Adipocyte (in vitro differentiated cells): Measurements from ENCODE around the gene TPGS2.
"Not testable (repeated sequence)": the region's sequence is repeated elsewhere in the genome, so short reads cannot be mapped to it uniquely, and the experiment has no call there.

Experiments used
- DNase-seq: peaks from one replicate; pipeline ENCODE4 v3.0.0-alpha.2; 2015; ENCODE audit warnings: low read depth
- H3K27me3 ChIP-seq: replicated peaks from 2 replicates; pipeline ENCODE4 v1.7.0; 2013; ENCODE audit warnings: mild to moderate bottlenecking, low read length, moderate library complexity; ENCODE audit not compliant: control insufficient read depth, insufficient read depth
- H3K36me3 ChIP-seq: 2 replicates; pipeline ENCODE4 v1.7.0; 2013; ENCODE audit warnings: low read length, mild to moderate bottlenecking, moderate library complexity; ENCODE audit not compliant: control insufficient read depth, insufficient read depth, severe bottlenecking
- H3K4me1 ChIP-seq: 2 replicates; pipeline ENCODE4 v1.7.0; 2013; ENCODE audit warnings: mild to moderate bottlenecking, low read length, moderate library complexity; ENCODE audit not compliant: control insufficient read depth, insufficient read depth
- H3K4me3 ChIP-seq: 2 replicates; pipeline ENCODE4 v1.7.0; 2013; ENCODE audit warnings: mild to moderate bottlenecking, low read length, moderate library complexity
- H3K9ac ChIP-seq: 2 replicates; pipeline ENCODE4 v1.7.0; 2013; ENCODE audit warnings: mild to moderate bottlenecking, low read length, moderate library complexity
- H3K9me3 ChIP-seq: 2 replicates; pipeline ENCODE4 v1.7.0; 2013; ENCODE audit warnings: mild to moderate bottlenecking, low read length, moderate library complexity; ENCODE audit not compliant: control insufficient read depth

TPGS2 gene

GRCh38 chr18:36819621-36820020, 9.2 kb downstream of the TPGS2 start:
- Histone ChIP-seq H3K9ac (no peak overlapping the region), H3K36me3 (peaks cover 26% of the 10 kb centered on the region), H3K27me3 (no peaks in the 10 kb centered on the region), H3K4me1 (no peaks in the 10 kb centered on the region), H3K4me3 (no peak overlapping the region), H3K9me3 (no peaks in the 10 kb centered on the region)
- DNase-seq: no peak

GRCh38 chr18:36818652-36819051, 10.2 kb downstream of the TPGS2 start:
- H3K36me3 ChIP-seq: peaks cover 26% of the 10 kb centered on the region
- H3K9ac ChIP-seq: no peak overlapping the region
- peaks cover 3% of the 10 kb centered on the region for H3K4me1 ChIP-seq
- no peaks in the 10 kb centered on the region for H3K9me3 ChIP-seq
- DNase-seq: no peak
- no peak overlapping the region for H3K4me3 ChIP-seq
- no peaks in the 10 kb centered on the region for H3K27me3 ChIP-seq

GRCh38 chr18:36817039-36817438, 11.8 kb downstream of the TPGS2 start:
- no peak for DNase-seq
- Histone ChIP-seq H3K36me3 (peaks cover 26% of the 10 kb centered on the region), H3K27me3 (no peaks in the 10 kb centered on the region), H3K9me3 (no peaks in the 10 kb centered on the region), H3K4me3 (no peak overlapping the region), H3K4me1 (peaks cover 19% of the 10 kb centered on the region), H3K9ac (no peak overlapping the region)

- peaks cover 28% of the 10 kb centered on the region for H3K4me1 ChIP-seq
- H3K4me3 ChIP-seq, H3K27me3 ChIP-seq, DNase-seq, H3K9me3 ChIP-seq, H3K9ac ChIP-seq: not testable (repeated sequence)
- peaks cover 26% of the 10 kb centered on the region for H3K36me3 ChIP-seq
Measured at GRCh38 chr18:36816096-36816495, 12.7 kb downstream of the TPGS2 start.

- no peak for DNase-seq
- H3K36me3 ChIP-seq: peaks cover 26% of the 10 kb centered on the region
Measured at GRCh38 chr18:36814994-36815393, 13.8 kb downstream of the TPGS2 start.

GRCh38 chr18:36813824-36814223, 15.0 kb downstream of the TPGS2 start:
- peaks cover 25% of the 10 kb centered on the region for H3K36me3 ChIP-seq
- no peak overlapping the region for H3K9ac ChIP-seq
- peaks cover 44% of the 10 kb centered on the region for H3K4me1 ChIP-seq
- DNase-seq: no peak
- no peaks in the 10 kb centered on the region for H3K27me3 ChIP-seq
- H3K4me3 ChIP-seq: no peak overlapping the region
- H3K9me3 ChIP-seq: no peaks in the 10 kb centered on the region

More at GRCh38 chr18:36814994-36815393, 13.8 kb downstream of the TPGS2 start:
- Histone ChIP-seq H3K27me3 (no peaks in the 10 kb centered on the region), H3K4me1 (peaks cover 38% of the 10 kb centered on the region), H3K9me3 (no peaks in the 10 kb centered on the region), H3K9ac (no peak overlapping the region), H3K4me3 (no peak overlapping the region)

- DNase-seq: no peak
- H3K9me3 ChIP-seq: no peaks in the 10 kb centered on the region
- peaks cover 48% of the 10 kb centered on the region for H3K4me1 ChIP-seq
- H3K9ac ChIP-seq: no peak overlapping the region
- H3K4me3 ChIP-seq: no peak overlapping the region
- peaks cover 20% of the 10 kb centered on the region for H3K36me3 ChIP-seq
- no peaks in the 10 kb centered on the region for H3K27me3 ChIP-seq
Measured at GRCh38 chr18:36813101-36813775, 15.6 kb downstream of the TPGS2 start.

GRCh38 chr18:36812678-36813077, 16.1 kb downstream of the TPGS2 start:
- Histone ChIP-seq H3K4me3 (no peak overlapping the region), H3K9me3 (no peaks in the 10 kb centered on the region), H3K4me1 (peaks cover 48% of the 10 kb centered on the region), H3K36me3 (peaks cover 16% of the 10 kb centered on the region), H3K27me3 (no peaks in the 10 kb centered on the region), H3K9ac (no peak overlapping the region)
- DNase-seq: no peak

- Histone ChIP-seq H3K36me3 (peaks cover 17% of the 10 kb centered on the region), H3K9ac (peak overlapping the region; percentile 60), H3K27me3 (no peaks in the 10 kb centered on the region)
Measured at GRCh38 chr18:36811955-36812354, 16.8 kb downstream of the TPGS2 start.

GRCh38 chr18:36811430-36811829, 17.4 kb downstream of the TPGS2 start:
- Histone ChIP-seq H3K4me3 (peak overlapping the region; percentile 55), H3K36me3 (peaks cover 14% of the 10 kb centered on the region), H3K4me1 (peaks cover 48% of the 10 kb centered on the region), H3K9me3 (no peaks in the 10 kb centered on the region), H3K9ac (peak overlapping the region; percentile 60), H3K27me3 (no peaks in the 10 kb centered on the region)
- DNase-seq: peak; percentile 48

More at GRCh38 chr18:36811955-36812354, 16.8 kb downstream of the TPGS2 start:
- Histone ChIP-seq H3K4me1 (peaks cover 48% of the 10 kb centered on the region), H3K4me3 (peak overlapping the region; percentile 55), H3K9me3 (no peaks in the 10 kb centered on the region)
- peak; percentile 34 for DNase-seq

- H3K27me3 ChIP-seq: no peaks in the 10 kb centered on the region
- no peak overlapping the region for H3K9ac ChIP-seq
- H3K36me3 ChIP-seq: peaks cover 24% of the 10 kb centered on the region
- H3K4me1 ChIP-seq: peaks cover 48% of the 10 kb centered on the region
- H3K4me3 ChIP-seq: no peak overlapping the region
- peak; percentile 92 for DNase-seq
- H3K9me3 ChIP-seq: no peaks in the 10 kb centered on the region
Measured at GRCh38 chr18:36809590-36810381, 19.0 kb downstream of the TPGS2 start.
